ENCODE results near the gene HIP1. TPM values are rescaled to one million over a fixed set of nuclear protein-coding genes. Genes with fewer than 3 reads are reported as not detected.
A peak's percentile ranks its signal among the peaks of the same experiment; 100 is the strongest.

Gene HIP1
- total RNA-seq, 1 experiment from 2014 or later: 32.0 TPM

DNA sequence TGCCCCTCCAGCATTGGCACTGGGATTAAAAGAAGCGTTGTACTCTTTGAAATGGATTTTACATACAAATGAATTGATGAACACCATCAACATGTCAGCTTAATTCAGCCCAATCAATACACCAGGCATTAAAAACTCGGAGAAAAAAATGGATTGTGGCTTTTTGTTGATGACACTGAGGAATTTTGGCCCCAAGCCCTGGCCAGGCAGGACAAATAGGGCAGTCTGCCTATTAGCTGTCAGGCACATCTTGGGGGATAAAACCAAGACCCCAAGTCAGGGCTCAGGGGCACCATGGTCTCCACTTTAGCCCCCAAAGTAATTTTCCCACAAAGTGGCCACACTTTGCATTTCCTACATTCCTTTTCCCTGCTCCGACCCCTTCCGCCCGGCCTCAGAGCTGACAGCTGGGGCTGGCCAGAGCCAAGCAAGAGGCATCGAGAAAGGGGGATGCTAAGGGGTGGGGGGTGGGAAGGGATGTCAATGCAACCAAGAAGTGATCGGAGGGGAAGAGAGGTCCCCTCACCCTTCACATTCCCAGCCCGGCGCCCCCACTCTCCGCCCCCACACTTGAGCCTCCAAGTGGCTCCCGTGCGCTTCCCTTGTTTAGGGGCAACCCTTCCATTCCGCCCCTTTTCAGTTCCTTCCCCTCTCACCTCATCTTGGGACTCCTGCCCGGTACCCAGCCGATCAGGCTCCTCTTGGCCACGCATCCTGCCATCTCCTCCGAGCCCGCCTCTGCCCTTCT, 711 bp downstream of the HIP1 start:
- H3K9me2 ChIP-seq (ENCODE audit: insufficient read depth): no peaks in the 10 kb centered on the region
- ChIA-PET CTCF (no interaction called here), POLR2A (ENCODE audit: unreplicated experiment) (interaction anchor here (1.2 kb wide), 1 partner anchor 210 kb away, joined by 4 read pairs; no protein-coding TSS in a partner anchor)
- peak overlapping the region; percentile 94 for H2AFZ ChIP-seq
- intact Hi-C loops (cut with micrococcal nuclease; ENCODE audit: unreplicated experiment): loop anchor here (10.0 kb wide), 1 partner anchor 203 kb away; no protein-coding TSS in a partner anchor
- no peaks in the 10 kb centered on the region for H3K27me3 ChIP-seq (ENCODE audit: insufficient read depth, low read depth)
- no peaks in the 10 kb centered on the region for H3K36me3 ChIP-seq (ENCODE audit: low read depth)
- H3K4me3 ChIP-seq: peak overlapping the region; percentile 77
- H3K9me3 ChIP-seq (ENCODE audit: insufficient read depth, low read depth): no peaks in the 10 kb centered on the region
- H3K27ac ChIP-seq: no peak overlapping the region
- H4K20me1 ChIP-seq (ENCODE audit: insufficient read depth): no peaks in the 10 kb centered on the region
- TF ChIP-seq, protein P1, sequence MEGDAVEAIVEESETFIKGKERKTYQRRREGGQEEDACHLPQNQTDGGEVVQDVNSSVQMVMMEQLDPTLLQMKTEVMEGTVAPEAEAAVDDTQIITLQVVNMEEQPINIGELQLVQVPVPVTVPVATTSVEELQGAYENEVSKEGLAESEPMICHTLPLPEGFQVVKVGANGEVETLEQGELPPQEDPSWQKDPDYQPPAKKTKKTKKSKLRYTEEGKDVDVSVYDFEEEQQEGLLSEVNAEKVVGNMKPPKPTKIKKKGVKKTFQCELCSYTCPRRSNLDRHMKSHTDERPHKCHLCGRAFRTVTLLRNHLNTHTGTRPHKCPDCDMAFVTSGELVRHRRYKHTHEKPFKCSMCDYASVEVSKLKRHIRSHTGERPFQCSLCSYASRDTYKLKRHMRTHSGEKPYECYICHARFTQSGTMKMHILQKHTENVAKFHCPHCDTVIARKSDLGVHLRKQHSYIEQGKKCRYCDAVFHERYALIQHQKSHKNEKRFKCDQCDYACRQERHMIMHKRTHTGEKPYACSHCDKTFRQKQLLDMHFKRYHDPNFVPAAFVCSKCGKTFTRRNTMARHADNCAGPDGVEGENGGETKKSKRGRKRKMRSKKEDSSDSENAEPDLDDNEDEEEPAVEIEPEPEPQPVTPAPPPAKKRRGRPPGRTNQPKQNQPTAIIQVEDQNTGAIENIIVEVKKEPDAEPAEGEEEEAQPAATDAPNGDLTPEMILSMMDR (conservative IDR thresholded peaks at IDR 0.05): no peak
- no peak for TF ChIP-seq EZH2 (IDR thresholded peaks at IDR 0.05; ENCODE audit: low read depth)
- peak overlapping the region; percentile 99 for H3K4me2 ChIP-seq
- H3K79me2 ChIP-seq (ENCODE audit: low read depth): no peaks in the 10 kb centered on the region
- 0 out of 2 replicates have a peak, but pooled peaks cover 3% of the 10 kb centered on the region for H3K4me1 ChIP-seq (replicated peaks; ENCODE audit: insufficient read depth)
- BruUV-seq (replicated peaks): no TSS peak
- DNase-seq: no peak
- H3F3A ChIP-seq (ENCODE audit: insufficient read depth, low read depth): peaks cover 18% of the 10 kb centered on the region; the same call in 1 of the 2 replicates

- no peaks in the 10 kb centered on the region for H3K79me2 ChIP-seq (ENCODE audit: low read depth)
- no peak for DNase-seq
- H4K20me1 ChIP-seq (ENCODE audit: insufficient read depth): no peaks in the 10 kb centered on the region
- POLR2A ChIA-PET (ENCODE audit: unreplicated experiment): no interaction called here
- no peaks in the 10 kb centered on the region for H3K27me3 ChIP-seq (ENCODE audit: insufficient read depth, low read depth)
- no peaks in the 10 kb centered on the region for H3K36me3 ChIP-seq (ENCODE audit: low read depth)
- intact Hi-C loops (cut with micrococcal nuclease; ENCODE audit: unreplicated experiment): loop anchor here (10.0 kb wide), 1 partner anchor 201 kb away; no protein-coding TSS in a partner anchor
- H3K4me3 ChIP-seq: no peak overlapping the region
- BruUV-seq (replicated peaks): no TSS peak
- TF ChIP-seq, protein P1 (conservative IDR thresholded peaks at IDR 0.05): no peak
- no peak for TF ChIP-seq EZH2 (IDR thresholded peaks at IDR 0.05; ENCODE audit: low read depth)
- peaks cover 8% of the 10 kb centered on the region; the same call in 1 of the 2 replicates for H3F3A ChIP-seq (ENCODE audit: insufficient read depth, low read depth)
- no peaks in the 10 kb centered on the region for H3K4me1 ChIP-seq (replicated peaks; ENCODE audit: insufficient read depth)
- no peak overlapping the region for H2AFZ ChIP-seq
- CTCF ChIA-PET: interaction anchor here (0.5 kb wide), 1 partner anchor 113 kb away, joined by 6 read pairs; no protein-coding TSS in a partner anchor
- no peaks in the 10 kb centered on the region for H3K9me2 ChIP-seq (ENCODE audit: insufficient read depth)
- H3K9me3 ChIP-seq (ENCODE audit: insufficient read depth, low read depth): no peaks in the 10 kb centered on the region
- no peak overlapping the region for H3K27ac ChIP-seq
- H3K4me2 ChIP-seq: no peak overlapping the region
Measured at GRCh38 chr7:75735581-75736350, 3.0 kb downstream of the HIP1 start.

DNA sequence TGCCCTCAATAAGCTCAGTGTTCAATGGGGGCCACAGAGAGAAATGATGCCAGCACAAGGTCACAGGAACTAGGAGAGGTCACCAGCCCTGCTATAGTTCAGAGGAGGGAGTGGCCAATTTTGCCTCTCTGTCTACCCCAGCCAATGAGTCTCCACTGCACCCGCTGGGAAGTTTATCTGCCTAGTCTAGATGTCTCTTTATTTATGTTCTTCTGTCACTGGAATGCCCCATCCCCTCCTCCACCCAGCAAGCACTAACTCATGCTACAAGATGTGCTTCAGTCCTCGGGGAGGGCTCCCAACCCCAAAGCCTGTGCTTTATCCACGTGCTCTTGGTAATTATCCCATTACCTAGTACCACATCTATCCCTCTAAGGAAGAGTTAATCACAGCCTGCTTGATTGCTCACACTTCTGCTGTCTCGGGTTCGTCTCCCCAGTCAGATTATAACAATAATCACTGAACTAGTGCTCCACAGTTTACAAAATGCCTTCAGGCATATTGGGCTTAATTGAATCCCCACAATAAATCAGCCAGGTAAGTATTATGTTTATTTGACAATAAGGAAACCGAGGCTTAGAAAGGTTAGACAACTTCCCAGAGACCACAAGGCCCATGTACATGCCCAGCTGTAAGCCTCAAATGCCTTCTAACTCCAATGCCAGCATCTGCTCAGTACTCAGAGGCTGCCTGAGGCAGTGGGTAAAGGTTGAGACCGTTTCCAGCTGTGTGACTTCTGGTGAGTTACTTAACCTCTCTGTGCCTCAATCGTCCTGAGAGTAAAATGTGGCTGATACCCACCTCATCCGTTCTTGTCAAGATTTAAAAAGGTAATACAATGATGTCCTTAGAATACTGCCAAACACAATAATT, 3.9 kb downstream of the HIP1 start:
- H3K4me2 ChIP-seq: no peak overlapping the region
- intact Hi-C loops (cut with micrococcal nuclease; ENCODE audit: unreplicated experiment): loop anchor here (10.0 kb wide), 1 partner anchor 200 kb away; no protein-coding TSS in a partner anchor
- H3K9me3 ChIP-seq (ENCODE audit: insufficient read depth, low read depth): no peaks in the 10 kb centered on the region
- no peaks in the 10 kb centered on the region for H3K4me1 ChIP-seq (replicated peaks; ENCODE audit: insufficient read depth)
- no peak for DNase-seq
- H3K36me3 ChIP-seq (ENCODE audit: low read depth): no peaks in the 10 kb centered on the region
- H3K4me3 ChIP-seq: no peak overlapping the region
- H3K27ac ChIP-seq: no peak overlapping the region
- H3F3A ChIP-seq (ENCODE audit: insufficient read depth, low read depth): peaks cover 4% of the 10 kb centered on the region; the same call in 1 of the 2 replicates
- CTCF ChIA-PET: interaction anchor here (0.5 to 0.8 kb wide), 3 partner anchors 40 to 723 kb away, joined by 5 to 9 read pairs (median 6); no protein-coding TSS in a partner anchor
- no peak overlapping the region for H2AFZ ChIP-seq
- no peaks in the 10 kb centered on the region for H3K9me2 ChIP-seq (ENCODE audit: insufficient read depth)
- H4K20me1 ChIP-seq (ENCODE audit: insufficient read depth): no peaks in the 10 kb centered on the region
- POLR2A ChIA-PET (ENCODE audit: unreplicated experiment): no interaction called here
- BruUV-seq (replicated peaks): no TSS peak
- TF ChIP-seq, protein P1 (conservative IDR thresholded peaks at IDR 0.05): no peak
- no peak for TF ChIP-seq EZH2 (IDR thresholded peaks at IDR 0.05; ENCODE audit: low read depth)
- no peaks in the 10 kb centered on the region for H3K27me3 ChIP-seq (ENCODE audit: insufficient read depth, low read depth)
- no peaks in the 10 kb centered on the region for H3K79me2 ChIP-seq (ENCODE audit: low read depth)

All from PC-9 (cell line).